Naive thymus-derived CD8-positive, alpha-beta T cell (primary cell): Measurements from ENCODE around the gene DNAH2. TPM values are rescaled to one million over a fixed set of nuclear protein-coding genes. Genes with fewer than 3 reads are reported as not detected.

Source experiments
- ATAC-seq, 2 donors: fragments of 150-1000 bp; cut with Tn5 transposase in 1 of 2; sonication (Bioruptor Pico), chemical (Tn5 transposase) in 1 of 2; 1 replicate in 1 of 2; 2 replicates in 1 of 2; pipeline ENCODE4 v1.10.0; 2021; ENCODE audit warnings: mild to moderate bottlenecking in 2 of 2, moderate library complexity in 2 of 2
- POLR2A ChIA-PET: fragments of 350-600 bp; sonication (Branson Sonifier 250); formaldehyde crosslinking; loops from one replicate; lab custom pipeline; 2021; ENCODE audit warnings: antibody characterized with exemption; lab: Charles Lee
- DNase-seq, 10 donors: peaks; one replicate each; pipeline versions ENCODE4 v3.0.0 to v3.0.0-alpha.2; 2020 to 2022
- H3K27ac Mint-ChIP-seq, 10 donors: one replicate each; pipeline ENCODE4 v1.8.0; 2020 to 2022; ENCODE audit warnings: mild to moderate bottlenecking in 10 of 10, mixed read lengths in 10 of 10, moderate library complexity in 4 of 10, inconsistent platforms in 1 of 10
- H3K27me3 Mint-ChIP-seq, 5 donors: one replicate each; pipeline ENCODE4 v1.8.0; 2021 to 2022; ENCODE audit warnings: mixed read lengths in 5 of 5
- H3K36me3 Mint-ChIP-seq, 3 donors: one replicate each; pipeline ENCODE4 v1.8.0; 2020 to 2022; ENCODE audit warnings: mixed read lengths in 3 of 3, mild to moderate bottlenecking in 2 of 3, inconsistent platforms in 1 of 3
- H3K4me1 Mint-ChIP-seq, 4 donors: one replicate each; pipeline ENCODE4 v1.8.0; 2021 to 2022; ENCODE audit warnings: mixed read lengths in 4 of 4
- H3K4me3 Mint-ChIP-seq, 10 donors: one replicate each; pipeline ENCODE4 v1.8.0; 2020 to 2022; ENCODE audit warnings: mild to moderate bottlenecking in 10 of 10, mixed read lengths in 10 of 10, moderate library complexity in 6 of 10, inconsistent platforms in 1 of 10
- H3K9me3 Mint-ChIP-seq, 9 donors: one replicate each; pipeline ENCODE4 v1.8.0; 2020 to 2022; ENCODE audit warnings: mixed read lengths in 9 of 9, mild to moderate bottlenecking in 3 of 9, inconsistent platforms in 1 of 9, moderate library complexity in 1 of 9
- polyA plus RNA-seq, 3 donors: library from polyadenylated mRNA; unstranded; fragments of 300-500 nt; fragmentation: Illumina TruSeq; gene quantifications; one replicate each; pipeline ENCODE4 v1.2.3, GENCODE V29; 2021
- total RNA-seq, 8 experiments: library from RNA in 2 of 8; stranded (reverse) in 2 of 8; gene quantifications; one replicate each; pipeline ENCODE4 v1.2.3 and lab custom pipeline; 2021 to 2026

DNAH2 gene
- total and polyA plus RNA-seq, 5 experiments from 2014 or later = not detected

DNA sequence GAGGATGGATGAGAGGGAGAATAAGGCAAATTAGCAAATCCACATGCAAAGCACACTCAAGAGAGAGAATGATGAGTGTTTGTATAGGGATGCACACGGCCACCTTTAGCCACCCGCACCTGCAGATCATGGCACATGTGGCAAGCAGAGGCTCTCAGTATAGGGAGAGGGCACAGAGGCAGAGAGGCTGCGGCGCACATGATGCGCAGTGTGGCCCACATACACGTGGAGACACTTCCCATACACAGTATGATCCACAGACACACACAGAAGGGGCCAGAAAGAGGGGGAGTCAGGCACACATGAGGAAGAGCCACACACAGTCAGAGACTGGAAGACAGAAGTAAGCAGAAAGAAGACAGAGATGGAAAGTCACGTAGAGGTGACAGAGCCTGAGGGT lies 164.5 kb downstream of the DNAH2 start:
- peaks cover 0 to 2% (median 0%) of the 10 kb centered on the region in 9 donors for H3K9me3 Mint-ChIP-seq
- no peak overlapping the region for H3K27ac Mint-ChIP-seq
- DNase-seq = no peak
- no peak for ATAC-seq
- POLR2A ChIA-PET = interaction anchor here (0.8 to 2.2 kb wide), 3 partner anchors 16 to 25 kb away, joined by 3 to 13 read pairs (median 3); partner anchors contain the start of gene NAA38
- peaks cover 0 to 13% (median 3%) of the 10 kb centered on the region in 3 donors for H3K36me3 Mint-ChIP-seq
- peaks cover 0 to 8% (median 5%) of the 10 kb centered on the region in 4 donors for H3K4me1 Mint-ChIP-seq
- H3K4me3 Mint-ChIP-seq = no peak overlapping the region
- H3K27me3 Mint-ChIP-seq = no peaks in the 10 kb centered on the region

- Mint-ChIP-seq H3K27ac (no peak overlapping the region), H3K27me3 (no peaks in the 10 kb centered on the region), H3K9me3 (peaks cover 0 to 2% (median 0%) of the 10 kb centered on the region in 9 donors), H3K4me3 (no peak overlapping the region), H3K4me1 (peaks cover 0 to 6% (median 3%) of the 10 kb centered on the region in 4 donors), H3K36me3 (peaks cover 0 to 10% (median 3%) of the 10 kb centered on the region in 3 donors)
- POLR2A ChIA-PET = interaction anchor here (0.8 to 2.2 kb wide), 5 partner anchors 14 to 198 kb away, joined by 3 to 13 read pairs (median 4); partner anchors contain the start of gene NAA38
- DNase-seq (no peak), ATAC-seq (no peak)
These were observed 165.1 kb downstream of the DNAH2 start for GRCh38 chr17:7882629-7883028.

Other genes with a start within 250 kb of the DNAH2 start
- gene ZBTB4, start 238.1 kb upstream of the DNAH2 start, total RNA-seq = 100 to 1,000 TPM; 101 to 104 TPM
- 10 to 100 TPM; 16.8 to 28.4 (median 19.7) TPM for gene ZBTB4, start 238.1 kb upstream of the DNAH2 start, polyA plus RNA-seq
- gene SLC35G6, start 236.3 kb upstream of the DNAH2 start, total RNA-seq = not detected
- gene SLC35G6, start 236.3 kb upstream of the DNAH2 start, polyA plus RNA-seq = not detected
- 100 to 1,000 TPM; 186 to 193 TPM for gene POLR2A, start 233.4 kb upstream of the DNAH2 start, total RNA-seq
- 10 to 100 TPM; 31.1 to 68.0 (median 47.3) TPM for gene POLR2A, start 233.4 kb upstream of the DNAH2 start, polyA plus RNA-seq
- 10 to 100 TPM; 25.7 to 26.6 TPM for gene TNFSF12, start 168.7 kb upstream of the DNAH2 start, total RNA-seq
- 10 to 100 TPM; 19.3 to 28.6 (median 25.8) TPM for gene TNFSF12, start 168.7 kb upstream of the DNAH2 start, polyA plus RNA-seq
- 1 to 10 TPM; 2.9 to 3.0 TPM for gene TNFSF13, start 159.0 kb upstream of the DNAH2 start, total RNA-seq
- gene TNFSF13, start 159.0 kb upstream of the DNAH2 start, polyA plus RNA-seq = 1 to 10 TPM; 1.2 to 3.7 (median 2.1) TPM
- gene SENP3, start 155.8 kb upstream of the DNAH2 start, total RNA-seq = 10 to 100 TPM; 48.0 to 56.8 TPM
- 10 to 100 TPM; 13.8 to 14.1 (median 14.0) TPM for gene SENP3, start 155.8 kb upstream of the DNAH2 start, polyA plus RNA-seq
- gene CD68, start 138.1 kb upstream of the DNAH2 start, total RNA-seq = 1 to 10 TPM; 4.4 to 4.6 TPM
- gene CD68, start 138.1 kb upstream of the DNAH2 start, polyA plus RNA-seq = under 1 TPM; 0.15 to 0.59 (median 0.31) TPM
- gene MPDU1, start 133.9 kb upstream of the DNAH2 start, total RNA-seq = 10 to 100 TPM; 25.6 to 31.8 TPM
- gene MPDU1, start 133.9 kb upstream of the DNAH2 start, polyA plus RNA-seq = 10 to 100 TPM; 33.9 to 48.9 (median 41.3) TPM
- gene SOX15, start 127.7 kb upstream of the DNAH2 start, total RNA-seq = under 1 TPM; 0.55 to 0.93 TPM
- gene SOX15, start 127.7 kb upstream of the DNAH2 start, polyA plus RNA-seq = not detected
- gene FXR2, start 102.8 kb upstream of the DNAH2 start, total RNA-seq = 10 to 100 TPM; 36.6 to 39.0 TPM
- 10 to 100 TPM; 11.8 to 17.8 (median 12.4) TPM for gene FXR2, start 102.8 kb upstream of the DNAH2 start, polyA plus RNA-seq
- gene SAT2, start 89.9 kb upstream of the DNAH2 start, total RNA-seq = 10 to 100 TPM; 74.8 to 76.6 TPM
- 10 to 100 TPM; 38.5 to 40.0 (median 39.4) TPM for gene SAT2, start 89.9 kb upstream of the DNAH2 start, polyA plus RNA-seq
- gene SHBG, start 87.6 kb upstream of the DNAH2 start, total RNA-seq = not detected
- gene SHBG, start 87.6 kb upstream of the DNAH2 start, polyA plus RNA-seq = not detected
- gene ATP1B2, start 66.8 kb upstream of the DNAH2 start, total RNA-seq = under 1 TPM; 0.36 to 0.96 TPM
- gene ATP1B2, start 66.8 kb upstream of the DNAH2 start, polyA plus RNA-seq = under 1 TPM in 2 of 3 donors, not detected in 1; 0.17 to 0.57 TPM
- gene TP53, start 30.3 kb upstream of the DNAH2 start, total RNA-seq = 100 to 1,000 TPM; 113 to 116 TPM
- 10 to 100 TPM; 21.7 to 33.0 (median 28.0) TPM for gene TP53, start 30.3 kb upstream of the DNAH2 start, polyA plus RNA-seq
- gene WRAP53, start 29.3 kb upstream of the DNAH2 start, total RNA-seq = 10 to 100 TPM in 1 of 2 experiments, 1 to 10 TPM in 1; 9.8 to 11.6 TPM
- 10 to 100 TPM; 10.5 to 14.1 (median 13.9) TPM for gene WRAP53, start 29.3 kb upstream of the DNAH2 start, polyA plus RNA-seq
- gene EFNB3, start 12.5 kb upstream of the DNAH2 start, total RNA-seq = not detected
- not detected for gene EFNB3, start 12.5 kb upstream of the DNAH2 start, polyA plus RNA-seq
- gene KDM6B, start 116.5 kb downstream of the DNAH2 start, total RNA-seq = 100 to 1,000 TPM; 113 TPM
- 1 to 10 TPM in 2 of 3 donors, under 1 TPM in 1; 0.28 to 1.2 (median 1.0) TPM for gene KDM6B, start 116.5 kb downstream of the DNAH2 start, polyA plus RNA-seq
- 1 to 10 TPM; 6.9 to 7.2 TPM for gene TMEM88, start 137.3 kb downstream of the DNAH2 start, total RNA-seq
- not detected for gene TMEM88, start 137.3 kb downstream of the DNAH2 start, polyA plus RNA-seq
- gene NAA38, start 139.8 kb downstream of the DNAH2 start, total RNA-seq = 10 to 100 TPM; 16.0 to 24.1 TPM
- gene NAA38, start 139.8 kb downstream of the DNAH2 start, polyA plus RNA-seq = 100 to 1,000 TPM; 125 to 169 (median 152) TPM
- gene CYB5D1, start 140.3 kb downstream of the DNAH2 start, total RNA-seq = 1 to 10 TPM; 8.5 to 9.8 TPM
- 1 to 10 TPM; 3.5 to 6.0 (median 5.1) TPM for gene CYB5D1, start 140.3 kb downstream of the DNAH2 start, polyA plus RNA-seq
- 100 to 1,000 TPM; 277 to 281 TPM for gene CHD3, start 171.0 kb downstream of the DNAH2 start, total RNA-seq
- 10 to 100 TPM in 2 of 3 donors, 1 to 10 TPM in 1; 4.3 to 29.2 (median 15.5) TPM for gene CHD3, start 171.0 kb downstream of the DNAH2 start, polyA plus RNA-seq
- 1 to 10 TPM; 7.8 to 9.4 TPM for gene RNF227, start 198.5 kb downstream of the DNAH2 start, total RNA-seq
- 1 to 10 TPM in 2 of 3 donors, under 1 TPM in 1; 0.65 to 4.8 (median 2.4) TPM for gene RNF227, start 198.5 kb downstream of the DNAH2 start, polyA plus RNA-seq
- 10 to 100 TPM; 16.1 to 19.4 TPM for gene KCNAB3, start 212.1 kb downstream of the DNAH2 start, total RNA-seq
- under 1 TPM in 2 of 3 donors, not detected in 1; 0.44 to 0.80 TPM for gene KCNAB3, start 212.1 kb downstream of the DNAH2 start, polyA plus RNA-seq
- gene TRAPPC1, start 214.2 kb downstream of the DNAH2 start, total RNA-seq = 100 to 1,000 TPM in 1 of 2 experiments, 10 to 100 TPM in 1; 93.4 to 120 TPM
- gene TRAPPC1, start 214.2 kb downstream of the DNAH2 start, polyA plus RNA-seq = 100 to 1,000 TPM; 199 to 219 (median 205) TPM
- gene CNTROB, start 214.5 kb downstream of the DNAH2 start, total RNA-seq = 10 to 100 TPM; 35.2 to 43.0 TPM
- 10 to 100 TPM in 2 of 3 donors, 1 to 10 TPM in 1; 7.6 to 18.5 (median 12.4) TPM for gene CNTROB, start 214.5 kb downstream of the DNAH2 start, polyA plus RNA-seq